ENCODE measurements around the gene GPR183. TPM values are rescaled to one million over a fixed set of nuclear protein-coding genes. Genes with fewer than 3 reads are reported as not detected.
A peak's percentile ranks its signal among the peaks of the same experiment; 100 is the strongest.

Gene GPR183
- total RNA-seq, 1 experiment from 2014 or later: not detected

DNA sequence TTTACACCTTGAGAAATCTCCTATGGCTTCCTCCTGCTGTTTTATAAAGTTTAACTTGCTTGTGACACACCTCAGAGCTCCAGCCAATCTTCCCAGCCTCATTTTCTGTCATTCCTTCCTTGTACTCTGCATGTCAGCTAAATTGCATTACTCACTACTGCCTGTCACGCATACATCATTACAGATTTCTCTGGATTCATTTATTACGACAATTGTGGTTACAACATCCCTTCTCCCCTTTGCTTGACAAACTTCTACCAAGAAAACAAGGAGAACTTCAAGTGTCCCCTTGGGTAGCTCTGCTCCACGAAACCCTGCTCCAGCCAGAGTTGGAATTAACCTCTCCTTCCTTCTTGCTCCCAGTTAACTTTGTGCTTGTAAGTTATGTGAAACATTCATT, 27.0 kb downstream of the GPR183 start:
- CTCF ChIA-PET: interaction anchor here (1.6 to 3.7 kb wide), 3 partner anchors 10 to 157 kb away, joined by 6 to 28 read pairs (median 8); no protein-coding TSS in a partner anchor
- Mint-ChIP-seq H3K9me3 (ENCODE audit: unreplicated experiment) (no peaks in the 10 kb centered on the region), H3K27ac (ENCODE audit: low read depth, unreplicated experiment) (peak overlapping the region; percentile 36), H3K36me3 (ENCODE audit: insufficient read depth, unreplicated experiment) (peaks cover 20% of the 10 kb centered on the region), H3K4me3 (ENCODE audit: unreplicated experiment) (no peak overlapping the region), H3K27me3 (ENCODE audit: insufficient read depth, unreplicated experiment) (no peaks in the 10 kb centered on the region), H3K4me1 (ENCODE audit: insufficient read depth, unreplicated experiment) (peaks cover 19% of the 10 kb centered on the region)
- POLR2A ChIA-PET: interaction anchor here (0.8 kb wide), 1 partner anchor 8 kb away, joined by 3 read pairs; no protein-coding TSS in a partner anchor
- no TSS peak for BruUV-seq (replicated peaks)
- intact Hi-C loops (cut with micrococcal nuclease): no loop called here
- TF ChIP-seq, protein P1, sequence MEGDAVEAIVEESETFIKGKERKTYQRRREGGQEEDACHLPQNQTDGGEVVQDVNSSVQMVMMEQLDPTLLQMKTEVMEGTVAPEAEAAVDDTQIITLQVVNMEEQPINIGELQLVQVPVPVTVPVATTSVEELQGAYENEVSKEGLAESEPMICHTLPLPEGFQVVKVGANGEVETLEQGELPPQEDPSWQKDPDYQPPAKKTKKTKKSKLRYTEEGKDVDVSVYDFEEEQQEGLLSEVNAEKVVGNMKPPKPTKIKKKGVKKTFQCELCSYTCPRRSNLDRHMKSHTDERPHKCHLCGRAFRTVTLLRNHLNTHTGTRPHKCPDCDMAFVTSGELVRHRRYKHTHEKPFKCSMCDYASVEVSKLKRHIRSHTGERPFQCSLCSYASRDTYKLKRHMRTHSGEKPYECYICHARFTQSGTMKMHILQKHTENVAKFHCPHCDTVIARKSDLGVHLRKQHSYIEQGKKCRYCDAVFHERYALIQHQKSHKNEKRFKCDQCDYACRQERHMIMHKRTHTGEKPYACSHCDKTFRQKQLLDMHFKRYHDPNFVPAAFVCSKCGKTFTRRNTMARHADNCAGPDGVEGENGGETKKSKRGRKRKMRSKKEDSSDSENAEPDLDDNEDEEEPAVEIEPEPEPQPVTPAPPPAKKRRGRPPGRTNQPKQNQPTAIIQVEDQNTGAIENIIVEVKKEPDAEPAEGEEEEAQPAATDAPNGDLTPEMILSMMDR (IDR thresholded peaks at IDR 0.05; ENCODE audit: unreplicated experiment): no peak
- DNase-seq (ENCODE audit: unreplicated experiment): peak; percentile 75

DNA sequence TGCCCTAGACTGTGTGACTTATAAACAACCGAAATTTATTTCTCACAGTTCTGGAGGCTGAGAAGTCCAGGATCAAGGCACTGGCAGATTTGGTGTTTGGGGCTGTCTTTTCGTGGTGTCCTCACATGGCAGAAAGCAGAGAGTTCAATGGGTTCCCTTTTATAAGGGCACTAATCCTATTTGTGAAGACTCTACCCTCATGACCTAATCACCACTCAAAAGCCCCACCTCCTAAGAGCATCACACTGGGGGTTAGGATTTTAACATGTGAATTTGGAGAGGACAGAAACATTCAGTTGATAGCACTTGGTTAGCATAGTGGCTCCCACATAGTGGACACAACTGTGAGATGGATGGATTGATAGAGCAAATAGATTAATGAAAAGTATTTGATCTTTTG, 27.6 kb downstream of the GPR183 start:
- H3K27ac Mint-ChIP-seq (ENCODE audit: low read depth, unreplicated experiment): peak overlapping the region; percentile 36
- H3K36me3 Mint-ChIP-seq (ENCODE audit: insufficient read depth, unreplicated experiment): peaks cover 20% of the 10 kb centered on the region
- peaks cover 20% of the 10 kb centered on the region for H3K4me1 Mint-ChIP-seq (ENCODE audit: insufficient read depth, unreplicated experiment)
- H3K4me3 Mint-ChIP-seq (ENCODE audit: unreplicated experiment): no peak overlapping the region
- POLR2A ChIA-PET: interaction anchor here (0.8 to 1.8 kb wide), 2 partner anchors 8 to 10 kb away, joined by 3 to 6 read pairs; no protein-coding TSS in a partner anchor
- no peak for DNase-seq (ENCODE audit: unreplicated experiment)
- CTCF ChIA-PET: interaction anchor here (0.7 to 3.7 kb wide), 5 partner anchors 10 to 860 kb away, joined by 4 to 28 read pairs (median 7); no protein-coding TSS in a partner anchor
- no TSS peak for BruUV-seq (replicated peaks)
- H3K27me3 Mint-ChIP-seq (ENCODE audit: insufficient read depth, unreplicated experiment): no peaks in the 10 kb centered on the region
- TF ChIP-seq, protein P1 (IDR thresholded peaks at IDR 0.05; ENCODE audit: unreplicated experiment): no peak
- no peaks in the 10 kb centered on the region for H3K9me3 Mint-ChIP-seq (ENCODE audit: unreplicated experiment)
- intact Hi-C loops (cut with micrococcal nuclease): no loop called here

DNA sequence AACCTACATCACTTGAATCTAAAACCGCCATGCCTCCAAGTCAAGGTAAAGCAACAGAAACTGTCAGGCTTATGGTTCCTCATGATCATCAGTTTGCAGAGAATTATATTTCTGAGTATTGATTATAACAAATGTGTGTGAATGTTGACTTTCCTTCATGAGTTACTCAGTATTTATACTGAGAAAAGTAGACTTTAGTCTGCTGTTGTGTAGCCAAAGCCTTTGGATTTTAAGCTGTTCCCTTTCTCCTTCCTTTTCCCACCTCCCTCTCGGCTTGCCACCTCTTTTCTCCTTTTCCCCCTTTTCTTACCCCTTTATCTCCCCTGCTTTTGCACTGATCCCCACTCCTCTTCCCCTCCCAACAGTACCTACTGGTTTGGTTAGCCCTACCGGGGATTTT, 28.4 kb downstream of the GPR183 start:
- H3K36me3 Mint-ChIP-seq (ENCODE audit: insufficient read depth, unreplicated experiment): peaks cover 26% of the 10 kb centered on the region
- peak overlapping the region; percentile 36 for H3K27ac Mint-ChIP-seq (ENCODE audit: low read depth, unreplicated experiment)
- ChIA-PET POLR2A (interaction anchor here (1.8 kb wide), 1 partner anchor 9 kb away, joined by 6 read pairs; no protein-coding TSS in a partner anchor), CTCF (interaction anchor here (0.7 to 3.7 kb wide), 4 partner anchors 9 to 861 kb away, joined by 3 to 28 read pairs (median 6); no protein-coding TSS in a partner anchor)
- H3K4me3 Mint-ChIP-seq (ENCODE audit: unreplicated experiment): no peak overlapping the region
- intact Hi-C loops (cut with micrococcal nuclease): no loop called here
- DNase-seq (ENCODE audit: unreplicated experiment): no peak
- peaks cover 20% of the 10 kb centered on the region for H3K4me1 Mint-ChIP-seq (ENCODE audit: insufficient read depth, unreplicated experiment)
- TF ChIP-seq, protein P1 (IDR thresholded peaks at IDR 0.05; ENCODE audit: unreplicated experiment): no peak
- no peaks in the 10 kb centered on the region for H3K9me3 Mint-ChIP-seq (ENCODE audit: unreplicated experiment)
- no TSS peak for BruUV-seq (replicated peaks)
- no peaks in the 10 kb centered on the region for H3K27me3 Mint-ChIP-seq (ENCODE audit: insufficient read depth, unreplicated experiment)

DNA sequence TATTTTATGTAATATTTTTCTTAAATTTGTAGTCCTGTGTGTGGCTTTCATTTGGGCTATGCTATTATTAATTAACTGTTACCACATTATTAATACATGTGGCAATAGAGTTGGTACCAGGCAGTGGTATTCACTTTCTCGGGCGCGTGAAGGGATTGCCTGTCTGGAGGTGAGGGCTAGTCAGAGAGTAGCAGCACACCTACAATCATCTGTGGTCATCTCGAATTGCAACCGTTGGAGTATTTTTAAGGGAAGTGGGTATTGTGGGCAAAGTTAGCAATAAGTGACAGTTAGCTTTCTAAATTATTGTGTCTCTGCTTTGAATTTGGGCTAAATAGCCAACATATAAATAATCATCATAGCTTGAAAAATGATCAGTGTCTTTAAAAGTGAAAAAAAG, 29.0 kb downstream of the GPR183 start:
- POLR2A ChIA-PET: interaction anchor here (0.7 to 1.8 kb wide), 2 partner anchors 9 to 54 kb away, joined by 3 to 6 read pairs; no protein-coding TSS in a partner anchor
- Mint-ChIP-seq H3K4me3 (ENCODE audit: unreplicated experiment) (no peak overlapping the region), H3K27ac (ENCODE audit: low read depth, unreplicated experiment) (no peak overlapping the region), H3K27me3 (ENCODE audit: insufficient read depth, unreplicated experiment) (no peaks in the 10 kb centered on the region), H3K9me3 (ENCODE audit: unreplicated experiment) (no peaks in the 10 kb centered on the region), H3K4me1 (ENCODE audit: insufficient read depth, unreplicated experiment) (peaks cover 20% of the 10 kb centered on the region), H3K36me3 (ENCODE audit: insufficient read depth, unreplicated experiment) (peaks cover 29% of the 10 kb centered on the region)
- intact Hi-C loops (cut with micrococcal nuclease): no loop called here
- CTCF ChIA-PET: interaction anchor here (0.7 to 3.7 kb wide), 4 partner anchors 8 to 158 kb away, joined by 3 to 28 read pairs (median 5); no protein-coding TSS in a partner anchor
- no TSS peak for BruUV-seq (replicated peaks)
- DNase-seq (ENCODE audit: unreplicated experiment): no peak
- TF ChIP-seq, protein P1 (IDR thresholded peaks at IDR 0.05; ENCODE audit: unreplicated experiment): no peak

All from MCF 10A (cell line).